ENCODE data around the gene CARD9.
A peak's percentile ranks its signal among the peaks of the same experiment; 100 is the strongest.

Gene CARD9

DNA sequence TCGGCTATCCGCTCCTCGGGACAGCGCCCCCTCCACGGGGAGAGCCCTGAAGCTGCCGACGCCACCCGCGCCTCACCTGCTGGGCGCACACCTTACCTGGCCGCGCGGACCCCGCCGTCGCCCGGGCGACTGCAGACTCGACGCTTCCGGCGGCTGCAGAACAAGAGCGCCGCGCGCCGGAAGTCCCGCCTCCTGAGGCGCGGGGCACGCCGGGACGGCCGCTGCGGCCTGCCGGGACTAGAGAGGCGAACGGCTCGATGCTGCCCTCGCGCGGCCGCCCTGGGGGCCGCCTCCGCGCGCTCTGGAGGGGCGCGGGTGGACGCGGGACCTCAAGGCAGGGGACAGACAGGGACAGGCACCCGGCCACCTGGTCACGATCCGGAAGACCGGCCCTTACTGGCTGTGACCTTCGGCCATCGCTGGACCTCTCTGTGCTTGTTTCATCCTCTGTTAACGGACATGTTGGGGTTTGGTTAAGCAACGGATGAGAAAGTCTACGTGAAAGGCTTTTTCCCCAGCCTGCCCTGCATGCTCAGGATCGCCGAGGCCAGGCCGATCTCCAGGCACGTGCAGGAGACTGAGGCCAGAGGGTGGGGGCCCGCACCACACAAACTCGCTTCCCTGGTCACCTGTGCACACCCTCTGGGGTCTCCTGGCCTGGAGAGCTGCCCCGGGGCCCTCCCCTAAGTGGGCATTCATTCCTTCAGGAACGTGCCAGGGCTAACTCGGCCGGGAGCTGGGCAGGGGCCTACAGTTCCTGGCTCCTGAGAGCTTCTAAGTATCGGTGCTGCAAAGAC lies 26.8 kb upstream of the CARD9 start, which contains the start of gene SNAPC4:
SNAPC4 (minus strand) TSS at position 133 of the 797 bp plus-strand sequence. CDS start 1,742 bp downstream, outside the sequence.
- DNase-seq, result peak; percentile 92

DNA sequence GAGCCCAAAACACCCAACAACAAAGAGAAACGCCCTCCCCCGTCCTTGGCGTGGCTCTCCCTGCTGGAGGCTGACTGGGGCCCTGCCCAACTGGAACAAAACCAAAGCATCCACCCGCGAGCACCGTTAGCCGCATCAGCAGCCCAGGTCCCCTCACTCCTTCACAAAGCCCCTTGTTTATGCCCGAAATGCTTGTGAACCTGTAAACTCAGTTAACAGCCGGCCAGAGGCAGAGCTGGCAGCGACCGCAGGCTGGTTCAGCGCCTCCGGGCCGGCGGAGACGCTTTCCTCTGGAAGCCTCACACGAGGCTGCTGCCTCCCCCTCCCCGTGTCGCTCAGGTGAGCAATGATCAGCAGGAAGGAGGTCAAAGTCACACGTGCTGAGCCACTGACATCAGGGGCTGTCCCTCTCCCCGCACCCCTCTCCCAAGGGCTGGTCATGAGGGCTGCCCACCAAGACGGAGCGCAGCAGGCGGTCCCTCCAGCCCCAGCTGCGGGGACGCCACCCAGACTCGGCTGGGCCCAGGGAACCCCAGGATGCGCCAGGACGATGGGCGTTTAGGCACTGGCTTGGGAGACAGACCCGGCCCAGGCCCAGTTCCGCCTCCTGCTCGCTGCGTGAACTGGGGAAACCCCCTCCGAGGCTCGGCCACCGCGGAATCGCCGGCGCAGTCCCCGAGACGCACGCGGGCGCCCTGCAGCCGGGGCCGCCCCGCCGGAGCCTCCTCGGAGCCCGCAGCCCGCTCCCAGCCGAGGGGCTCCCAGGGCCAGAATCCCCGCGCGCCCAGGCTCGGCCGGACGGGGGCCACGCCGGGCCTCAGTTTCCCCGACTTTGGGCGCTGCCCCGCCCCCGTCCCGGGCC lies 25.9 kb upstream of the CARD9 start:
- DNase-seq, result no peak

DNA sequence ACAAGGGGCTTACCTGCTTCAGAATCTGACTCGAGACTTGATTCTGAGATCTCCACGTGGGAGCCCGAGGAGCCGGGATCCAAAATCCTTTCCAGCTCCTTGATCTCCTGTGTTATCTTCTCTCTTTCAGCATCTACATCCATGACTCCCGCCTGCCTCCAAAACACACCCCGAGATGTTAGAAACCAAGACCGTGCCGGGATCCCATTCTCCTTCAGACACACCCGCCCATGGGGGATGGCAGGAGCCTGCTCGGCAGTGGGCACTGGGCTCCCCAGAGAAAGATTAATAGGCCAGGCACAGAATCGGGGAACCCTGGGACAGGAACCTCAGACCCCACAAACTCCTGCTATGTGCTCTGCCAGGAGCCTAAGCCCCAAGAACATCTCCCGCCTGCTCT lies 24.8 kb upstream of the CARD9 start:
- DNase-seq, result no peak

DNA sequence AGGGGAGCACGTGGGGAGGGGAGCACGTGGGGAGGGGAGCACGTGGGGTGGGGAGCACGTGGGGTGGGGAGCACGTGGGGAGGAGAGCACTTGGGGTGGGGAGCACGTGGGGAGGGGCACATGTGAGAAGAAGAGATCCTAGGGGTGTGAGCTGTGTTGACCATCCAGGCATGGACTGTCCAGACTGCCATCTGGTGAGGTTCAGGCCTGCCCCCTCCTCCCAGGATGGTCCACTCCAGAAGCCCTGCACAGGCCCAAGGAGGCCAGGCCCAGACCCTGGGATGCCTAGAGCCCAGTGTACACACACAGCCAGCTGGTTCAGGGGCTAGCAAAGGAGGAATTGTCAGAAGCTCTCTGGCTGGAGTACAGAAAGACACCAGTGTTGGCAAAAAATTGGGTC lies 24.2 kb upstream of the CARD9 start:
- no peak for DNase-seq

DNA sequence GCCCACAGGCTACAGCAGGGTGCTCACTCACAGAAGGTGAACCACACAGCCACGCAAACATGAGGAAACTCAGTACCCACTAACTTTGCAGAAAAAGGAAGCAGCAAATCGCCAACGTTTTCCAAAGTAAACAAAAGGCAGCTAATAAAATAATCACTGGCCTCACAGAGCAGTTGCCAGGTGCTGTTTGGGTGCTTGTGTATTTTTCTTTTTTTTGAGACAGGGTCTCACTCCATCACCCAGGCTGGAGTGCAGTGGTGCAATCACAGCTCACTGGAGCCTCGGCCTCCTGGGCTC lies 22.7 kb upstream of the CARD9 start:
- DNase-seq, result no peak

DNA sequence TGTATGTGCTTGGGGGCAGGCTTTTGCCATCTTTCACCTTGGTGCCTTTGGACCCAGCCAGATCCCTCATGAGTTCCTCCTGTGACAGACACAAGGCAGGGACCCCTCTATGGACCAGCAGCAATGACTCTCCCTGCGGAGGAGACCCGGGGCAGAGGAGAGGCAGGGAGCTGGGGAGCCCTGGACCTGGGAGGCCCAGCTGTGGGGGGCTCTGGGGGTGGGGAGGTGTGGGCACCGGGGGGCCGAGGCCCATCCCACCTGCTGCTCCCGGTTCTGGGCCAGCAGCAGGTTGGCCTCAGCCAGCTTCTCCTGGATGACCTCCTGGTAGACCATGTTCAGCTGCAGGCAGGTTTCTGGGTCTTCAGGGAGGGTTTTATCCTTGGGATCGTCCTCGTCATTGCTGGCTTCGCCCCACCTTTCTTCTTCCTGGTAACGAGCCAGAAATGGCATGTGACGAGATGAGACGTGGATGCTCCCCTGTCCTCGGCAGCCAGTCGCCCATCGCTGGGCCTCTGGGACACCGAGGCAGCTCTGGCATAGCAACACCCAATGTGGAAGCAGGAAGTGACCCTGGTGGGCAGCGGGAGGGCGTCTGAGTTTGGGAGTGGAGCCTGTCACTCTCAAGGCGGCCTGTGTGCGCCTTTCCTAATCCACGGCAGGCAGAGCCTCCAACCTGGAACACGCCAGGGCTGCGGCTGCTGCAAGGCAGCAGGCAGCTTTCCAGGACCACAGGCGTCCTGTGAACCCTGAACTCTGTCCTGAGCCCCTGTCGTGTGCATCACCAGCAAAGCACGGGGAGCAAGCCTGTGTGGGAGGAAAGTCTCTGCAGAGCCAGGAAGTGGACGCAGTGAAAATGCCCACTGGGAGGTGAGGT lies 22.1 kb upstream of the CARD9 start:
- DNase-seq, result no peak

DNA sequence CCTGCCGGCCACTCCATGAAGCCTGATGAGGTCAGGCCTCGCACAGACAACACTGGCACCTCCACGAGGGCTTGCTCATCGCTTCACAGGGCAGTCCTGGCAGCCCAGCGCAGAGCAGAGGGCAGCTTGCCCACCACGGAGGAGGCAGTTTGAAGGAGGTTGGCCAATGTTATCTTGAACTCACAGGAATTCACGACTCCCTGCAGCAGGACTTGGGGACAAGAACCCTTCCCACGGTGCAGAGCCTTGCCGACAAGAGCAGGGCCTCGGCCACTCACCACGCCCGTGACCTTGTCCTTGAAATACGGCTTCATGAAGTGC lies 21.5 kb upstream of the CARD9 start:
- no peak for DNase-seq

DNA sequence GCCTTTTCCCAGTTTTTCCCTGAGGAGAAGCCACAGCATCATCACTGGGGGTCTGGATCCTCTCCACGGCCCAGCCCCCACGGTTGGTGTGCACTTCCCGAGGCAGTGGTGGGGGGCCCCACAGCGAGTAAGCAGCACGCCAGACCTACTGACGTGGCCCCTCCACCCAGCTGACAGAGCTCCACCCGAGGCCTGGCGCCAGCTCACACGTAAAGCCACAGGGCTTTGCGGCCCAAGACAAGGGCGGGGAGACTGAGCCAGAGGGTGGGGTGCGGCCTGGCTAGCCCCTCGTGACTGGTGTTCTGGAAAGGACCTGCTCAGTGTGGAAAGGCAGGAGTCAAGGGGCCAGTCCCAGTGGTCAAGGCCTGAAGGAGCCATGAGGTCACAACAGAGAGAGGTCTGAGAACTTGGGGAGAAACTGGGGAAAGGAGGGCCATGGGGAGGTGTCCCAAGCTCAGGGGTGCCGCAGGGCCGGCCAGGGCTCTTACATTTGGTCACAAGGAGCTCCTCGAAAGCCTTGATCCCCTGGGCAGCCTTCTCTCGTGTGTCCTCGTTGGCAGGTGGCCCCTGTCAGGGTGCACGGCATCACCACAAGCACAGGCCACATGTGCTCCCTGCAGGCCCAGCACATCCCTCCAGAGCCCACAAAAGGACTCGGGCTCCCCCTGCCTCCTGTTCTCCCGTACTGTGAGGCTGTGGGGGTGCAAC lies 21.0 kb upstream of the CARD9 start:
- DNase-seq, result no peak

DNA sequence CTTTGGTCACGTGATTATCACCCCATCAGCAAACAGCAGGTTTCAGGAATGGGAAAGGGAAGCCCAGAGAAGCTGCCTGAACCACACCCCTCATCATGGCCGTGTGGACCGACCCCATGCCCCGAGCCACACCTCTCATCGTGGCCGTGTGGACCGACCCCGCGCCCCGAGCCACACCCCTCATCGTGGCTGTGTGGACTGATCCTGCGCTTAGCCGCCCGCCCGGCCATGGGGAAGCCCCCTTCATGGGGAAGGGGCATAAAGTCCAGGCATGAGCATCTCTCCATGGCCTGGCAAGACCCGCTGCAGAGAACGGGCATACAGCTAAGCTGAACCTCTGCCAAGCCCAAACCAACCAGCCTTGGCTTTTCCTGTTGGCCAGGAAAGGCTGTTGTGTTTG lies 20.1 kb upstream of the CARD9 start:
- DNase-seq, result no peak

DNA sequence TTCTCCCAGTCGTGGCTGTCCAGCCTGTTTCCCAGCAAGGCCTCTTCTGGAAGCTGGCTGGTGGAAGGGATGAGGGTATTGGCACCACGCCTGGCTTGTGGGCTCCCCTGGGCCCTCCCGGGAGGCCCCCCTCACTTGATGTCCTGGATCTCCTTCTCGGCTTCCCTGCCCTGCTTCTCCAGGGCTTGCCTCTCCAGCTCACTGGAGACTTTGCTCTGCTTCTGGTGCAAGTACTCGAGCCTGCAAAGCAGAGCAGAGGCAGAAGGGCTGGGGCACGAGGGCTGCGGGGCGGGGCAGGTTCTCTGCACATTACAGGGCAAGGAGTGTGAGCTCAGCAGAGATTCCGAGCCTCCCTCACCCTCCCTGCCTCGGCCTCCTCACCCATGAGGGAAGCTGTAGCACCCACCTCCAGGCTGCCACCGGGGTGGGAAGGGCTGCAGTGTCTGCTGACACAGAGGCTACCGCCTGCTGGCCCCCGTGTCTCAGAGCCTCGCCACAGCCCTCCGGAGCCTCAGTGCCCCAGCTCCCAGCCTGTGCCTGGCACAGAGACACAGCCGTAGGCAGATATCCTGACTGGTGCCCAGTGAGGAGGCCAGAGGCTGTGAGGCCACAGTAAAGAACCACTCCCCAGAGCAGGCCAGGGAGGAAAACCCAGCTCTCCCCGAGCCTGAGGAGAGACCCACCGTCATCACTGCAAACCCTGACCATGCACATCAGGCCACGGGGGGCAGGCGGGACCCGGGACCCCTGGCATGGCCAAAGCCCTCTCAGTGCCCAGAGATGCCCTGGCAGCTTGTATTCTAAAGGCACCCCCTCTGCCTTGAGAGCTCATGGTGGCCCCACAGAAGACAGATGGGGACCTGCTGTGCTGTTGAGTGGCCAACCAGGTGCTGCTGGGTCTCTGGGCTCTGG lies 19.3 kb upstream of the CARD9 start:
- DNase-seq, result no peak

DNA sequence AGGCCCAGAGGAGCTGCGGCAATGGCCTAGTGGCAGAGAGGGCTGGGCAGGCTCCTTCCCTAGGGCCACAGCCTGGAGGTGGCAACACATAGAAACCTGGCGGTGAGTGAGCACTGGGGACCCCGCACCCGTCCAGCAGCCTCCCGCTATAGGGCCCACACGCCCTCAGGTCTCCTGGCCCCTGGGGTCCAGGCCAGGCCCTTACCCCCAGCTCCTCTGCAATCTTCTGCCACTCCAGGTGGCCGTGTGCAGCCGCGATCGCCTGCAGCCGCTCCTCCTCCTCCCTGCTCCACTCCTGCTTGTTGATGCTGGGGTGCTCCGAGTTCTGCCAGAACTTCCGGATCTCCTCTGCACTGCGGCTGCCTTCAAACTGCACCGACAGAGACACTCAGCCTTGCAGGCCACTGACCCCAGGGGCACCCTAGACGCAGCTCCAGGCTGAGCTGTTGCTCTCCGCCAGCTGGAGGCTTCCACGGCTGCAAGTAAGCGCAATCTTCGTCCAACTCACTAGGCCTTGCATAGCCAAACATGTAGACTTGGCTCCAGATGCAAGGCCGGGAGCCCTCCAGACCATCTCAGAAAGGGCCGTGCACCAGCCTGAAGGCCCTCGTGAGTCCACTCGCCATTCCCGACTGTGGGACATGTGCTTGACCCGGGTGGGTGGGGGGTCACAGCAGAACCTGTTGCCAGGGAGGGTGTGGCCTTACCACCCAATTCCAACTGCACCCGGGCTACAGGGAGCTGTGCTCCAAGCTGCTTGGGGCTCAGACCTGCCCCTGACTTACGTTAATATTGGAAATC lies 18.5 kb upstream of the CARD9 start:
- no peak for DNase-seq

DNA sequence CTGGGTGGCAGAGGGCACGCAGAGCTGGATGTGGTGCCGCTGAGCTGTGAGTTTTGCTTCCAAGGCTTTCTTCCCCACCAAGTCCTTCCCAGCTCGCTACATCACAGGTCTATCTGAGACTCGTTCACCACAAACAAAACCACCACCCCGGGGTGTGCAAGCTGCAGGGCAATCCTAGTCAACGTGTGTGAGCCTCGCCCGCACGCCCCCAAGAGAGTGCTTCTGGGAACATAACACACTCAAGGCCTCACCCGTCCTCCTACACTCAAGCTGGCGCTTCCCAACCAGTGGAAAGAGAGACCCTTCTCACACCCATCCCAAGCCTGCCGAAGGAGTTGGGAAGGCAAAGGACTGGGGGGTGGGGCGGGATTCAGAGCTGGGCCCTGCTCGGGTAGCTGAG lies 15.9 kb upstream of the CARD9 start:
- no peak for DNase-seq

DNA sequence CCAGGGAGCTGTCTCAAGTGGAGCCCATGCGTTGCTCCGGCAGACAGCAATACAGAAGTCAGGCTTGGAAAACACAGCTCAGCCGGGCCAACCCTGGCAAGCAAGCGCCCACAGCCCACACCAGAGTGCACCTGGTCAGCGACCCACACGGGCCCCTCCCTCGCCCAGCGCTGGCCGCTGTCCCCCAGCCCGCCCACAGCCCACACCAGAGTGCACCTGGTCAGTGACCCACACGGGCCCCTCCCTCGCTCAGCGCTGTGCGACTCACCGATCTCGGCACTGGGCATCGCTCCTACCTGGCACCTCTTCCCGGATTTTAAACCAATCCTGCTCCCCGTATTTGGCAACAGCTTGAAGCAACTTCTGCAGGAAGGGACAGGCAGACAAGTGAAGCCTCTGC lies 13.7 kb upstream of the CARD9 start:
- no peak for DNase-seq

DNA sequence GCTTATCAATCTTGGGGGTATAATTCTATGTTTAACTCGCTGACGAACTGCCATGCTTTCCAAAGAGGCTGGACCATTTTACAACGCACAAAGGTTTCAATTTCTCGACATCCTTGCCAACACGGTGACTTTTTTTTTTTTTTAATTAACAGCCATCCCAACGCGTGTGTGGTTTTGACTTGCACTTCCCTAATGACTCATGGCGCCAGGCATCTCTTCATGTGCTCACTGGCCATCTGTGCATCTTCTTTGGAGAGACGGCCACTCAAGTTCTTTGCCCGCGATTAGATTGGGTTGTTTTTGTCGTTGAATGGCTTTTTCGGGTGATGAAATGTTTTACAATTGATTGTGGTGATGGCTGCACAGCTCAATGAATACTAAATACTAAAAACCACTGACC lies 12.5 kb upstream of the CARD9 start:
- DNase-seq, result peak; percentile 98

DNA sequence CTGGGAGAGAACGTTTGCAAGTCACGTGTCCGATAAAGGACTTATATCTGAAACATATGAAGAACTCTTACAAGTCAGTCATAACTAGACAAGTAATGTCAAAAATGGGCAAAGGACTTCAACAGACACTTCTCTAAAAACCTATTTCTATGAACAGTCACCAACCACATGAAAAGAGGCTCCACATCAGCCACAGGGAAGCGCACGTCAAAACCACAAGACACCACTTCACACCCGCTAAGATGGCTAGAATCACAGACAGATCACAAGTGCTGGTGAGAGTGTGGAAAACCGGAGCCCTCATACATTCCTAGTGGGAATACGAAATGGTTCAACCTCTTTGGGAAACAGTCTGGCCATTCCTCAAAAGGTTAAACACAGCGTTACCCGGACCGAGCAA lies 11.5 kb upstream of the CARD9 start:
- no peak for DNase-seq

DNA sequence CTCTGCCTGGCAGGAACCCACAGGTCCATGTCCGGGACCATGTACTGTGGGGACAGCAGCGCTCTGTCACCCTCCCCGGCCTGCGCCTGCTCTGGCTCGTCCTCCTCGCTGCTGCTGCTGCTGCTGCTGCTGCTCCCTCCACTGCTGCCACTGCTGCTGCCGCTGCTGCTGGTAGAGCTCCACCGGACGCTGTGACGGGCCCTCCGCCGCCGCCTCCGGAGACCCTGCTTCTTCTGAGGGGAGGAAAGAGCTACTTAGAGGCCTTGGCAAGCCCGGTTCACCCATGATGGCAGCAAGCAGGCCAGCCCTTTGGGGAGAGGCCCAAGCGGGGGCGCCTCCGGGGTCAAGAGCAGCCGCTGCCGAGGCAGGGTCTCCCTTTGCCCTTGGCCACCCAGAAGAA lies 10.0 kb upstream of the CARD9 start:
- DNase-seq, result no peak

DNA sequence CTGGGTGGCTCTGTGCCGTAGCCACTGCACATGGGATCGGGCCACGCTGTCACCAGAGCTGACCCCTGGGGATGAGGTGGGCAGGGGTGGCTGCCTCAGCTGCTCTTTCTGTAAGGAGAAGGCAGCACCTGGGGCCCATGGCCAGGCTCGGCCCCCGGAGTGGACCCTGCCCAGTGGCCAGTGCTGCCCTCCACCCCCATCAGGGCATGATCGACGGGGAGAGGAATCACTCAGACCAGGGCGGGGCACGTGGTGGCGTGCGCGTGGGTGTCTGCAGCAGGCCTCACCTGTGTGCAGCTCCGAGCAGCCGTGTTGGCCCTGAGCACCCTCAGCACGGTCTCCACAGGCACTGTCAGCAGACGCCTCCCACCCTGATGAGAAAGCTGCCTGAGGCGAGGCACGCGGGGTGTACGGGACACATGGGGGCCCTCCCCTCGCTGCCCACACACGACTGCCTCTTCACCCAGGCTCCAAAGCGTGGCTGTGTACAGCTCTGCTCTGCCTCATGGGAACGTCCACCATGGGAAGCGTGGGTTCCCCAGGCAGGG lies 8.6 kb upstream of the CARD9 start:
- DNase-seq, result no peak

DNA sequence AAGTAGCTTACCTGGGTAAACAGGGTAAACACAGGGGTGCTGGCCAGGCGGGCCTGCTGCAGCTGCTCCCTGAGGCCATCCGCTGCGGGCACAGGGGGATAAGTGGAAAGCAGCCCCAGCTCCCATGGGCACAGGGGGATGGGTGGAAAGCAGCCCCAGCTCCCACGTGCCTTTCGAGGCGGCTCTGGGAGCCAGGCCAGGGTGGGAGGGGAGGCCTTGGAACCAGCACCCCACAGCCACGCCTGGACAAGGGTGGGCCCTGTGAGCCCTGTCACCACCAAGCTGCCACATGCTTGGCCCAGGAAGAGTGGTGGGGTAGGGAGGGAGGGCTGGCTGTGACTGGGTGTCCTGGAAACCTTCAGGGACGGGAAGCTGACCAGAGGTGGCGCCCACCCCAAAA lies 7.8 kb upstream of the CARD9 start:
- no peak for DNase-seq

DNA sequence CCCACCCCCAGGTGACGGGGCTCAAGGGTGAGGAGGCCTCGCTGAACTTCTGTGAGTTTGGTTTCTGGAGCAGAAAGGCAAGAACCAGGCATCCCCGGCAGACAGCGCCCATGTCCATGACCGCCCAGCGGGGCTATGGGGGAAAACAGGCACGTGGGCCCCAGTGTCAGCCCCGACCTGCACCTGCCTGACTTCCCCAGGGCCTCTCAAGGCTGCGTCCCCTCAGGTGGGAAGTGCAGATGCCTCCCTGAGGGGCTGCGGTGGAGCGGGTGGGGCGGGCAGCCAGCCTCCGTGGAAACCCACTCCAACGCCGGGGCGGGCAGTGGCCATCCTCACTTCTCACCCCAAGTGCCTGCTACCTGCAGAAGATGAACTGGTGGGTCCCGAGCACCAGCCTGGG lies 6.9 kb upstream of the CARD9 start:
- no peak for DNase-seq

DNA sequence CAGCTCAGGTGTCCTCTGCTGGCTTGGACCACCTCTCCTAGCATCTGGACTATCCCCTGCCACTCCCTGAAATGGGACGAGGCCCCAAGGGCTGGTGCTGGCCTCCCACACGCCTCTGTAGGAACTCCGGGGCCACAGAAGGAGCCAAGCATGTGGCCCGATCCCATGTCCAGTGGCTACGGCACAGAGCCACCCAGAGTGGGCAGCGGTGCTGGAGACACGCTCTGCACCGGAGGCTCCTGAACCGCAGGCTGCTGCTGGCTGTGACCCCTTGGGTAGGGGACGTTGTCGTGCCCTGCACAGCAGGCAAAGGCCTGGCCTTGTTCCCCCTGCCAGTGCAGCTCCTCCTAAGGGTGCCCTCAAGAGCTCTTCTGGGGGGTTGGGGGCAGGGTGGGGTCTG lies 6.4 kb upstream of the CARD9 start:
- DNase-seq, result no peak

DNA sequence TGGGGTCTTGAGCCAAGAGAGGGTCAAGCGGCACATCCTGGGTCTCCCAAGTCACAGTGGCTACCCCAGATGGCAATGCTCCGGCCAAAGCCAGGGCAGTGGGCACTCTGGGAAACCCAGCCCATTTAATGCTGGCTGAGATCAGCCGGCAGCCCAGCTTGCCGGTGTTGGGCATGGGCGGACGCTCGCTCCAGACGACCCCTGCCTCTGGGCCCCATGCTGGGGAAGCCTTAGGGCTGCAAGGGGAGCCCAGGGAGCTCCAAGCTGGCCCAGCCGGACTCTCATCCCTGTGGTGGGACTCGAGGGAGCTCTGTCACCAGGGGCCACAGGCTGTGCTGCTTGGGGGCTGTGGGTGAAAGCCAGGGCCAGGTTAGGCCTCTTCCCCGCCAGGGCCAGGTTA lies 5.9 kb upstream of the CARD9 start:
- no peak for DNase-seq
